Measurements from ENCODE around the gene NFATC1. TPM values are rescaled to one million over a fixed set of nuclear protein-coding genes. Genes with fewer than 3 reads are reported as not detected.

Gene NFATC1
- total and polyA plus RNA-seq, 9 donors, result 8.4 to 28.3 (median 12.2) TPM

GRCh38 chr18:79382681-79383387 lies 12.9 kb upstream of the NFATC1 start:
- peaks cover 8% of the 10 kb centered on the region for H3K4me1 ChIP-seq (ENCODE audit: insufficient read depth)
- H3K4me3 ChIP-seq, result no peak overlapping the region
- intact Hi-C loops (cut with DNase I), result loop anchor here in 2 of 4 donors (5.0 kb wide), 2 partner anchors 144 to 259 kb away; no protein-coding TSS in a partner anchor
- peak in 1 of 5 donors; percentile 31 for DNase-seq
- H3K27me3 ChIP-seq, result no peaks in the 10 kb centered on the region
- H3K27ac ChIP-seq, result no peak overlapping the region
- no peak for TF ChIP-seq EP300 (IDR thresholded peaks at IDR 0.05)
- TF ChIP-seq CTCF (IDR thresholded peaks at IDR 0.05), result no peak
- no peak for TF ChIP-seq POLR2A (IDR thresholded peaks at IDR 0.05)
- no peaks in the 10 kb centered on the region for H3K9me3 ChIP-seq
- H3K36me3 ChIP-seq, result no peaks in the 10 kb centered on the region
- WGBS, 3 donors, result 47 to 71% (median 69%) methylated on average over 27 of the region's 27 CpGs

DNA sequence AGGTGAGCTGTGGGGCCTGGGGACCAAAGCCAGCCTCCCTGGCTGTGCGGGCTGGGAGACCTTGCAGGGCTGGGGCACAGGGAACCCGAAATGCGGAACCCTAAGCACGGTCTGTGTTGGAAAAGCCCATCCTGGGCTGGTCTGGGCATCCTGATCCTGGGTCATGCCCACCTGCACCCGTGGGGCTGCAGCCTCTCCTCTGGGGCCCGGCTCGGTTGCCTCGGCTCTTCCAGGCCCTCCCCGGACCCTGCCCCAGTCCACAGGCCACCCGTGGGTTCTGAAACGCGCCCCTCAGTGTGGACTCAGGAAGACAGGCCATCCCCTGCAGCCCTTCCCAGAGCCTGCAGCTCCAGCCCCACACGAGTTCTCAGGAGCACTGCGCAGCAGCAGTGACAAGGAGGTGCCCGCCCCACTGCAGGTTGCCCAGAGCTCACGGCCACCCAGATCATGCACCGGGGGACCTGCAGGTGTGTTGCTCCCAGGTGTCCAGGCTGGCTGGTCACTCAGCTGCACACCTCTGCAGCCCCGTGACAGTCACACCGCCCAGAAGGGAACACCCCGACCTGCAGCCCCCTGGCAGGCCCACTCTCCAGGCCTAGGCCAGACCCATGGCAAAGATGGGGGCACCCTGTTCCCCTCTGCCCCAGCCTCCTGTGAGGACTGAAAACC lies 12.2 kb upstream of the NFATC1 start:
- WGBS, 3 donors, result 57 to 74% (median 71%) methylated on average over 19 to 20 of the region's 20 CpGs
- H3K36me3 ChIP-seq, result no peaks in the 10 kb centered on the region
- DNase-seq, result no peak
- H3K27ac ChIP-seq, result no peak overlapping the region
- intact Hi-C loops (cut with DNase I), result loop anchor here in 2 of 4 donors (5.0 kb wide), 2 partner anchors 144 to 259 kb away; no protein-coding TSS in a partner anchor
- no peaks in the 10 kb centered on the region for H3K9me3 ChIP-seq
- no peaks in the 10 kb centered on the region for H3K27me3 ChIP-seq
- no peak overlapping the region for H3K4me3 ChIP-seq
- no peak for TF ChIP-seq POLR2A (IDR thresholded peaks at IDR 0.05)
- no peak for TF ChIP-seq EP300 (IDR thresholded peaks at IDR 0.05)
- no peak for TF ChIP-seq CTCF (IDR thresholded peaks at IDR 0.05)
- H3K4me1 ChIP-seq (ENCODE audit: insufficient read depth), result peaks cover 8% of the 10 kb centered on the region

DNA sequence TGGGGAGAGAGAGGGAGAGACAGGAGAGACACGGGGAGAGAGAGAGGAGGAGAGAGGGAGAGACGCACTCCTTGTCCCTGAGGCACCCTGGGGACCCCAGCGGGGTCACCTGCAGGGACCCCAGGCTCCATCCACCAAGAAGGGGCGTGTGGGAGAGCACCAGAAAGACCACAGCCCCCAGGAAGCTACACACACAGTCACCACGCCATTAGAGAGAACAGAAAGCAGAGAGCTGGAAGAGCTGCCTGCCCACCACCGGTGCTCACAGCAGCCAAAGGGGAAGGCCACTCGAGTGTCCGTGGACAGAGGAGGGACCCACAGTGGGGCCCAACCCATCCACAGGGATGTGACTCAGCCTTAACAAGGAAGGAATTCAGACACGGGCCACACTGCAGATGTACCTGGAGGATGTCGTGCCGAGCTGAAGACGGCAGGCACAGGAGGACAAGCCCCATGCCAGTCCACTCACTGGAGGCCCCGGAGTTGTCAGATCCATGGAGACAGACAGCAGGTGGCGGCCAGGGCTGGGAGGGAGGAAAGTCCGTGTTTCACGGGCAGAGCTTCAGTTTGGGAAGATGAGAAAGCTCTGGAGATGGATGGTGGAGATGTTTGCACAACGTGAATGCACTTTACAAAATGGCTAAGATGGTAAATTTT lies 11.5 kb upstream of the NFATC1 start:
- peaks cover 5% of the 10 kb centered on the region for H3K4me1 ChIP-seq (ENCODE audit: insufficient read depth)
- DNase-seq, result no peak
- TF ChIP-seq EP300 (IDR thresholded peaks at IDR 0.05) (no peak), CTCF (IDR thresholded peaks at IDR 0.05) (no peak), POLR2A (IDR thresholded peaks at IDR 0.05) (no peak)
- intact Hi-C loops (cut with DNase I), result loop anchor here in 2 of 4 donors (5.0 kb wide), 2 partner anchors 143 to 258 kb away; no protein-coding TSS in a partner anchor
- no peaks in the 10 kb centered on the region for H3K36me3 ChIP-seq
- no peak overlapping the region for H3K4me3 ChIP-seq
- H3K9me3 ChIP-seq, result no peaks in the 10 kb centered on the region
- WGBS, 3 donors, result 13 to 35% (median 26%) methylated on average over 17 of the region's 17 CpGs
- H3K27me3 ChIP-seq, result no peaks in the 10 kb centered on the region
- no peak overlapping the region for H3K27ac ChIP-seq

- Histone ChIP-seq H3K4me3 (no peak overlapping the region), H3K36me3 (no peaks in the 10 kb centered on the region), H3K9me3 (no peaks in the 10 kb centered on the region), H3K4me1 (ENCODE audit: insufficient read depth) (peaks cover 5% of the 10 kb centered on the region), H3K27me3 (no peaks in the 10 kb centered on the region), H3K27ac (no peak overlapping the region)
- no peak for DNase-seq
- 39 to 62% (median 52%) methylated on average over 16 of the region's 16 CpGs for WGBS, 3 donors
- TF ChIP-seq POLR2A (IDR thresholded peaks at IDR 0.05) (no peak), EP300 (IDR thresholded peaks at IDR 0.05) (no peak), CTCF (IDR thresholded peaks at IDR 0.05) (no peak)
- intact Hi-C loops (cut with DNase I), result loop anchor here in 2 of 4 donors (5.0 kb wide), 2 partner anchors 142 to 257 kb away; no protein-coding TSS in a partner anchor
Measured at GRCh38 chr18:79384834-79385233, 10.9 kb upstream of the NFATC1 start.

Data from ovary (tissue), 9 donors.